GM23338 (cell line): Measurements from ENCODE around the gene RAB3GAP2. TPM values are rescaled to one million over a fixed set of nuclear protein-coding genes. Genes with fewer than 3 reads are reported as not detected.

Experiments used
- ATAC-seq: fragments of 200-7000 bp; cut with Tn5 transposase; 3 replicates; pipeline ENCODE4 v1.9.1; 2020
- DNase-seq: peaks from one replicate; pipeline ENCODE4 v3.0.0-alpha.2; 2015; ENCODE audit warnings: low spot score
- H2AFZ ChIP-seq: fragments of 200-600 bp; sonication (generic); 2 replicates; pipeline ENCODE4 v1.8.0; 2016; ENCODE audit warnings: antibody characterized with exemption, mild to moderate bottlenecking, moderate library complexity
- H3F3A ChIP-seq: fragments of 200-600 bp; sonication (generic); replicated peaks from 2 replicates; pipeline ENCODE4 v1.8.0; 2017; ENCODE audit warnings: antibody characterized with exemption, mixed run types, low read depth
- H3K27ac ChIP-seq: fragments of 200-600 bp; sonication (generic); 2 replicates; pipeline ENCODE4 v1.6.1; 2016; ENCODE audit warnings: low read depth
- H3K27me3 ChIP-seq: fragments of 200-600 bp; sonication (generic); 2 replicates; pipeline ENCODE4 v1.8.0; 2016; ENCODE audit warnings: mild to moderate bottlenecking, mixed run types, moderate library complexity; ENCODE audit not compliant: insufficient read depth
- H3K36me3 ChIP-seq: fragments of 200-600 bp; sonication (generic); 2 replicates; pipeline ENCODE4 v1.8.0; 2016; ENCODE audit warnings: mild to moderate bottlenecking; ENCODE audit not compliant: insufficient read depth
- H3K4me1 ChIP-seq: fragments of 200-600 bp; sonication (generic); 2 replicates; pipeline ENCODE4 v1.8.0; 2016; ENCODE audit warnings: mild to moderate bottlenecking, moderate library complexity; ENCODE audit not compliant: insufficient read depth
- H3K4me2 ChIP-seq: fragments of 200-600 bp; sonication (generic); 2 replicates; pipeline ENCODE4 v1.7.1; 2017; ENCODE audit warnings: mixed run types
- H3K4me3 ChIP-seq: fragments of 200-600 bp; sonication (generic); 2 replicates; pipeline ENCODE4 v1.6.1; 2016; ENCODE audit warnings: mixed run types
- H3K79me2 ChIP-seq: fragments of 200-600 bp; sonication (generic); replicated peaks from 2 replicates; pipeline ENCODE4 v1.8.0; 2017; ENCODE audit warnings: mild to moderate bottlenecking; ENCODE audit not compliant: insufficient read depth
- H3K9me2 ChIP-seq: fragments of 200-600 bp; sonication (generic); 2 replicates; pipeline ENCODE4 v1.8.0; 2017; ENCODE audit not compliant: insufficient read depth
- H4K20me1 ChIP-seq: fragments of 200-600 bp; sonication (generic); replicated peaks from 2 replicates; pipeline ENCODE4 v1.8.0; 2017; ENCODE audit warnings: mild to moderate bottlenecking; ENCODE audit not compliant: insufficient read depth
- H3K27ac Mint-ChIP-seq: 2 replicates; pipeline ENCODE4 v1.8.0; 2020; ENCODE audit warnings: inconsistent platforms, mild to moderate bottlenecking, moderate library complexity, mixed read lengths
- H3K27me3 Mint-ChIP-seq: 3 replicates; pipeline ENCODE4 v1.8.0; 2022; ENCODE audit warnings: low read depth, mild to moderate bottlenecking, moderate library complexity, mixed read lengths, inconsistent platforms; ENCODE audit not compliant: insufficient read depth, poor library complexity
- H3K36me3 Mint-ChIP-seq: 3 replicates; pipeline ENCODE4 v1.8.0; 2021; ENCODE audit warnings: low read depth, mild to moderate bottlenecking, inconsistent platforms, moderate library complexity, mixed read lengths
- H3K4me1 Mint-ChIP-seq: 3 replicates; pipeline ENCODE4 v1.8.0; 2020; ENCODE audit warnings: mild to moderate bottlenecking, inconsistent platforms, mixed read lengths
- H3K4me3 Mint-ChIP-seq: 3 replicates; pipeline ENCODE4 v1.8.0; 2021; ENCODE audit warnings: moderate library complexity, mild to moderate bottlenecking, inconsistent platforms, mixed read lengths
- H3K9me3 Mint-ChIP-seq: 3 replicates; pipeline ENCODE4 v1.8.0; 2020; ENCODE audit warnings: moderate library complexity, mild to moderate bottlenecking, inconsistent platforms, mixed read lengths
- CREB1 ChIP-seq: fragments of 250-450 bp; sonication (Bioruptor Pico); IDR thresholded peaks from 2 replicates; pipeline ENCODE4 v1.5.0; 2020; ENCODE audit warnings: low read depth, mild to moderate bottlenecking, moderate library complexity
- EZH2 ChIP-seq: fragments of 200-600 bp; sonication (generic); IDR thresholded peaks from one replicate; pipeline ENCODE4 v1.8.0; 2017; ENCODE audit warnings: antibody characterized with exemption, mild to moderate bottlenecking, low read depth; ENCODE audit not compliant: unreplicated experiment
- EZH2phosphoT487 ChIP-seq: fragments of 200-600 bp; sonication (generic); IDR thresholded peaks from one replicate; pipeline ENCODE4 v1.8.1; 2018; ENCODE audit warnings: antibody characterized with exemption; ENCODE audit not compliant: unreplicated experiment
- JUNB ChIP-seq: IDR thresholded peaks from one replicate; pipeline ENCODE4 v1.6.1; 2016; ENCODE audit warnings: antibody characterized with exemption; ENCODE audit not compliant: unreplicated experiment
- NANOG ChIP-seq: IDR thresholded peaks from 2 replicates; pipeline ENCODE4 v1.6.1; 2016; ENCODE audit warnings: antibody characterized with exemption, borderline replicate concordance
- POLR2AphosphoS5 ChIP-seq: IDR thresholded peaks from 2 replicates; pipeline ENCODE4 v1.6.1; 2016; ENCODE audit warnings: antibody characterized with exemption, low read depth
- STAT1 ChIP-seq: IDR thresholded peaks from one replicate; pipeline ENCODE4 v1.6.1; 2016; ENCODE audit warnings: antibody characterized with exemption; ENCODE audit not compliant: unreplicated experiment
- ZNF114 ChIP-seq: fragments of 250-450 bp; sonication (Bioruptor Pico); IDR thresholded peaks from 2 replicates; pipeline ENCODE4 v1.5.0; 2020; ENCODE audit warnings: mild to moderate bottlenecking, moderate library complexity
- ZNF331 ChIP-seq: fragments of 250-450 bp; sonication (Bioruptor Pico); IDR thresholded peaks from 2 replicates; pipeline ENCODE4 v1.5.0; 2020; ENCODE audit warnings: low read depth, mild to moderate bottlenecking, moderate library complexity
- polyA plus RNA-seq: library from polyadenylated mRNA; unstranded; fragments of >200 nt; fragmentation: Nextera tagmentation; extraction: Ambion mirVana; gene quantifications from 2 replicates; pipeline ENCODE4 v1.2.1, GENCODE V29; 2016
- total RNA-seq: library from RNA; depleted of rRNA; stranded (reverse); fragments of >200 nt; shearing (Covaris generic); gene quantifications from 2 replicates; pipeline ENCODE4 v1.2.3, GENCODE V29; 2014
- TF ChIP-seq, protein P1 (sequence below): IDR thresholded peaks from one replicate; pipeline ENCODE4 v1.6.1; 2018; ENCODE audit warnings: antibody characterized with exemption; ENCODE audit not compliant: unreplicated experiment
- TF ChIP-seq, protein P2 (sequence below), 2 experiments: fragments of 200-600 bp in 1 of 2; sonication (generic) in 1 of 2; conservative IDR thresholded peaks; 2 replicates each; pipeline versions ENCODE4 v1.5.1 to v1.6.1; 2016 to 2017; ENCODE audit warnings: antibody characterized with exemption in 2 of 2, low read depth in 2 of 2, mild to moderate bottlenecking in 2 of 2, moderate library complexity in 1 of 2
- TF ChIP-seq, protein P3 (sequence below): IDR thresholded peaks from 2 replicates; pipeline ENCODE4 v1.6.1; 2016; ENCODE audit warnings: antibody characterized with exemption

Gene RAB3GAP2
- total and polyA plus RNA-seq, 2 experiments from 2014 or later: 19.4 to 44.6 TPM

DNA sequence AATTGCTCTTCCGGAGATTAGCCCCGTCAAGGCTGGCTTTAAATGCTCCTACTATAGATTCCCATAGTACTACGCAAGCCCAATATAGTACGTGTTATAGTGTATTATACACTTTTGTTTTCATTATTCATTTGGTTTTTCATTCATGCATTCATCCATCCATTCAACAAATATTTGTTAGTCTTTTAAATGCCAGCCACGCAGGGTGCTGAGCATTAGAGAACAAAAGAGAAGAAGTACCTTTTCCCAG lies 513 bp upstream of the RAB3GAP2 start (continued):
- no peak for TF ChIP-seq EZH2phosphoT487
- TF ChIP-seq JUNB: no peak
- no peak for TF ChIP-seq POLR2AphosphoS5
- TF ChIP-seq, protein P1, sequence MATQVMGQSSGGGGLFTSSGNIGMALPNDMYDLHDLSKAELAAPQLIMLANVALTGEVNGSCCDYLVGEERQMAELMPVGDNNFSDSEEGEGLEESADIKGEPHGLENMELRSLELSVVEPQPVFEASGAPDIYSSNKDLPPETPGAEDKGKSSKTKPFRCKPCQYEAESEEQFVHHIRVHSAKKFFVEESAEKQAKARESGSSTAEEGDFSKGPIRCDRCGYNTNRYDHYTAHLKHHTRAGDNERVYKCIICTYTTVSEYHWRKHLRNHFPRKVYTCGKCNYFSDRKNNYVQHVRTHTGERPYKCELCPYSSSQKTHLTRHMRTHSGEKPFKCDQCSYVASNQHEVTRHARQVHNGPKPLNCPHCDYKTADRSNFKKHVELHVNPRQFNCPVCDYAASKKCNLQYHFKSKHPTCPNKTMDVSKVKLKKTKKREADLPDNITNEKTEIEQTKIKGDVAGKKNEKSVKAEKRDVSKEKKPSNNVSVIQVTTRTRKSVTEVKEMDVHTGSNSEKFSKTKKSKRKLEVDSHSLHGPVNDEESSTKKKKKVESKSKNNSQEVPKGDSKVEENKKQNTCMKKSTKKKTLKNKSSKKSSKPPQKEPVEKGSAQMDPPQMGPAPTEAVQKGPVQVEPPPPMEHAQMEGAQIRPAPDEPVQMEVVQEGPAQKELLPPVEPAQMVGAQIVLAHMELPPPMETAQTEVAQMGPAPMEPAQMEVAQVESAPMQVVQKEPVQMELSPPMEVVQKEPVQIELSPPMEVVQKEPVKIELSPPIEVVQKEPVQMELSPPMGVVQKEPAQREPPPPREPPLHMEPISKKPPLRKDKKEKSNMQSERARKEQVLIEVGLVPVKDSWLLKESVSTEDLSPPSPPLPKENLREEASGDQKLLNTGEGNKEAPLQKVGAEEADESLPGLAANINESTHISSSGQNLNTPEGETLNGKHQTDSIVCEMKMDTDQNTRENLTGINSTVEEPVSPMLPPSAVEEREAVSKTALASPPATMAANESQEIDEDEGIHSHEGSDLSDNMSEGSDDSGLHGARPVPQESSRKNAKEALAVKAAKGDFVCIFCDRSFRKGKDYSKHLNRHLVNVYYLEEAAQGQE: no peak
- no peak for TF ChIP-seq EZH2

DNA sequence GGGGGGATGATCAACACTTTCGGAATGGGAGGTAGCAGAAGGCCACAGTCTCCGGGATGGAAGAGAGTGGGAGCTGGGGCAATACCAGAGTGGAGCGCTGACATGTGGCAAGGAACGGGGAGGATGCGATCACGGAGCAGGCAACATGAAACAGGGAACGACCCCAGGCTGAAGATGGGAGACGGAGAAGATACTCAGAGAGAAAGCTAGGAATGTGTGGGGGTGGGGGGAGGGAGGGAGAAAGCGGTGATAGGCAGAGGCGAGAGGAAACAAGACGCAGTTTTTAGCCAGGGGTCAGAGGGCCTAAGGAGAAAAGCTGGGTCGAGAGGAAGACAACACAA lies 577 bp downstream of the RAB3GAP2 start:
- H3K4me3 ChIP-seq: peak overlapping the region; percentile 91
- Mint-ChIP-seq H3K27me3 (peaks cover 10% of the 10 kb centered on the region), H3K4me3 (no peak overlapping the region), H3K4me1 (peaks cover 41% of the 10 kb centered on the region), H3K27ac (no peak overlapping the region), H3K36me3 (peaks cover 22% of the 10 kb centered on the region), H3K9me3 (no peaks in the 10 kb centered on the region)
- peaks cover 54% of the 10 kb centered on the region for H3K79me2 ChIP-seq
- H3K27ac ChIP-seq: peak overlapping the region; percentile 96
- peak; percentile 68 for DNase-seq
- peak overlapping the region; percentile 84 for H3K4me2 ChIP-seq
- H3K4me1 ChIP-seq: peaks cover 51% of the 10 kb centered on the region
- no peaks in the 10 kb centered on the region for H3K9me2 ChIP-seq
- H3K36me3 ChIP-seq: peaks cover 12% of the 10 kb centered on the region; the same call in 1 of the 2 replicates
- peak; percentile 52 for ATAC-seq
- H3K27me3 ChIP-seq: no peaks in the 10 kb centered on the region
- no peak overlapping the region for H2AFZ ChIP-seq
- H3F3A ChIP-seq: peaks cover 6% of the 10 kb centered on the region; the same call in 1 of the 2 replicates
- H4K20me1 ChIP-seq: peaks cover 14% of the 10 kb centered on the region
- TF ChIP-seq STAT1 (no peak), ZNF331 (no peak), ZNF114 (no peak), EZH2phosphoT487 (no peak), CREB1 (CRISPR knock-in tag) (no peak), POLR2AphosphoS5 (no peak), EZH2 (no peak), JUNB (no peak), NANOG (no peak)
- TF ChIP-seq, protein P2, sequence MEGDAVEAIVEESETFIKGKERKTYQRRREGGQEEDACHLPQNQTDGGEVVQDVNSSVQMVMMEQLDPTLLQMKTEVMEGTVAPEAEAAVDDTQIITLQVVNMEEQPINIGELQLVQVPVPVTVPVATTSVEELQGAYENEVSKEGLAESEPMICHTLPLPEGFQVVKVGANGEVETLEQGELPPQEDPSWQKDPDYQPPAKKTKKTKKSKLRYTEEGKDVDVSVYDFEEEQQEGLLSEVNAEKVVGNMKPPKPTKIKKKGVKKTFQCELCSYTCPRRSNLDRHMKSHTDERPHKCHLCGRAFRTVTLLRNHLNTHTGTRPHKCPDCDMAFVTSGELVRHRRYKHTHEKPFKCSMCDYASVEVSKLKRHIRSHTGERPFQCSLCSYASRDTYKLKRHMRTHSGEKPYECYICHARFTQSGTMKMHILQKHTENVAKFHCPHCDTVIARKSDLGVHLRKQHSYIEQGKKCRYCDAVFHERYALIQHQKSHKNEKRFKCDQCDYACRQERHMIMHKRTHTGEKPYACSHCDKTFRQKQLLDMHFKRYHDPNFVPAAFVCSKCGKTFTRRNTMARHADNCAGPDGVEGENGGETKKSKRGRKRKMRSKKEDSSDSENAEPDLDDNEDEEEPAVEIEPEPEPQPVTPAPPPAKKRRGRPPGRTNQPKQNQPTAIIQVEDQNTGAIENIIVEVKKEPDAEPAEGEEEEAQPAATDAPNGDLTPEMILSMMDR (conservative IDR thresholded peaks at IDR 0.05; ENCODE audit: low read depth in 2 of 2): no peak
- TF ChIP-seq, protein P3, sequence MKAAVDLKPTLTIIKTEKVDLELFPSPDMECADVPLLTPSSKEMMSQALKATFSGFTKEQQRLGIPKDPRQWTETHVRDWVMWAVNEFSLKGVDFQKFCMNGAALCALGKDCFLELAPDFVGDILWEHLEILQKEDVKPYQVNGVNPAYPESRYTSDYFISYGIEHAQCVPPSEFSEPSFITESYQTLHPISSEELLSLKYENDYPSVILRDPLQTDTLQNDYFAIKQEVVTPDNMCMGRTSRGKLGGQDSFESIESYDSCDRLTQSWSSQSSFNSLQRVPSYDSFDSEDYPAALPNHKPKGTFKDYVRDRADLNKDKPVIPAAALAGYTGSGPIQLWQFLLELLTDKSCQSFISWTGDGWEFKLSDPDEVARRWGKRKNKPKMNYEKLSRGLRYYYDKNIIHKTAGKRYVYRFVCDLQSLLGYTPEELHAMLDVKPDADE: no peak
- TF ChIP-seq, protein P1: no peak
